GM21381 (cell line): ENCODE results near the gene IL6ST.
"Not testable (repeated sequence)": the region's sequence is repeated elsewhere in the genome, so short reads cannot be mapped to it uniquely, and the experiment has no call there.

Source experiments
- ATAC-seq: cut with Tn5 transposase; IDR thresholded peaks from one replicate; pipeline ENCODE4 v1.9.1; 2021; ENCODE audit warnings: mild to moderate bottlenecking, moderate library complexity; ENCODE audit not compliant: unreplicated experiment

IL6ST gene

GRCh38 chr5:56006094-56006493 is 11.3 kb upstream of the IL6ST start:
- no peak for ATAC-seq

- ATAC-seq, result no peak
These were observed 10.1 kb upstream of the IL6ST start for GRCh38 chr5:56004874-56005273.

- ATAC-seq, result no peak
These were observed 8.9 kb upstream of the IL6ST start for GRCh38 chr5:56003679-56004078.

- no peak for ATAC-seq
These were observed 8.4 kb upstream of the IL6ST start for GRCh38 chr5:56003179-56003578.

DNA sequence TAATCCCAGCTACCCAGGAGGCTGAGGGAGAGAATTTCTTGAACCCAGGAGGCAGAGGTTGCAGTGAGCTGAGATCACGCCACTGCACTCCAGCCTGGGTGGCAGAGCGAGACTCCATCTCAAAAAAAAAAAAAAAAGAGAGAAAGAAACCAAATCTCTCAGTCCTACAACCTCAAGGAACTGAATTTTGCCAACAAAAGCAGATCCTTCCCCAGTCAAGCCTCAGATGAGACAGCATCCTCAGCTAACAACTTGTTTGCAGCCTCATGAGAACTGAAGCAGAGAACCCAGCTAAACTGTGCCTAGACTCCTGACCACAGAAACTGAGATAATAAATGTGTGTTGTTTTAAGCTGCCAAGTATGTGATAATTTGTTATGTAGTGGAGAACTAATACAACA is 7.5 kb upstream of the IL6ST start:
- no peak for ATAC-seq

DNA sequence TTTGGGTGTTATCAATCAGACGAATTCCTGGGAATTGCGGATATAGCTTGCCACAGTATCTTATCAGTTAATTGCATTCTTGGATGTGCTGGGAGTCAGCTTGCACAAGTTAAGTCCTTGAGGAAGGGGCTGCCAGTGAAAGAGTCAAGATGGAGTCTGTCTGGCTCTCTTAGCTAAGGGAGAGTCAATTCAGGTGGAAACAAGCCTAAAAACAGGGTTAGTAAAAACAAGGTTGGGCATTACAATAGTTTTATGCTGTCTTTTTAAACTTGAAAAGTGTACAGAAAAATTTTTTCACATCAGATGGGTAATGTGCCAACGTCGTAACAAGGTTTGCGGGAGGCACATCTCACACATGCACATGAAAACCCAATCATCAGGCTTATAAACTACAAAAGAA is 5.5 kb upstream of the IL6ST start:
- not testable (repeated sequence) for ATAC-seq

GRCh38 chr5:55998966-55999365 is 4.2 kb upstream of the IL6ST start:
- ATAC-seq, result no peak

DNA sequence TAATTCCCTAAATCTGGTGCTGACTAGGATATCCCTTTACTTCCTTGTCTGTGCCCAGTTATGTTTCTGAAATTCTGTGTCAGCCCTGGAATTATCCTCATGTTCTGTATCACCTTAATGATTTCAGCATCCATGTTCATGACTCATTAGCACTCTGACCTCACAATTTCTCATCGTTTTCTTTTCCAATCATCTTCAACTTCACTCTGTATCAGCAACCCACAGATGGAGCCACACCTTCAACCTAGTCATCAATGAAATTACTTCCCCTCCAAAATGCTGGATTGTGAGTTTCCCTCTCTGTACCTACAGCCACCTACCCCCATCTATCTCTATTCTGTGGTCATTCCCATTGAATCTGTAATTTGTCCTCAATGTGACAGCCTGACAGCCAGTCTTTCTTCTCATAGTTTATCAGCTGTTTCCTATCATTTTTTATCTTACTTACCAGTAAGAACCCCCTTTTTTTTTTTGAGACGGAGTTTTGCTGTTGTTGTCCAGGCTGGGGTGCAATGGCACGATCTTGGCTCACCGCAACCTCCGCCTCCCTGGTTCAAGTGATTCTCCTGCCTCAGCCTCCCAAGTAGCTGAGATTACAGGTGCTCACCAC is 3.1 kb upstream of the IL6ST start:
- no peak for ATAC-seq

- peak; percentile 95 for ATAC-seq
These were observed 493 bp upstream of the IL6ST start for GRCh38 chr5:55994998-55995914.

- no peak for ATAC-seq
These were observed 850 bp downstream of the IL6ST start for GRCh38 chr5:55993731-55994494.

DNA sequence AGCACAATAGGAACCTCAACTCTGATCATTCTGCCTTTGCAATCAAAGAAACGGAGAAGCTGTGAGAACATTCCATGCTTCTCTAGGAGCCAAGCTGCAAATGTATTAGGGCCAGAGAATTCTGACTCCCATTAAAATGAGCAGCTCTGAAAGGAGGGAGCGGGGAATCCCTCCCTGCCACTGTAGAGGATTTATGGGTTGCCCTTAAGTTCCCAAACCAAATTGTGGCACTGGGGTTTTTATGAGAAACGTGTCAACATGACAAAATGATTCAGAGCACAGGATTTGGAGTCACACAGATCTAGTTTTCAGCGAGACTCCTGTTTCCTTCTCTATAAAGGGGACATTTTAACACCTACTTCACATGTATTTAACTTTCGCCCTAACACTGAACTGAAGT is 1.8 kb downstream of the IL6ST start:
- ATAC-seq, result no peak

- ATAC-seq, result no peak
These were observed 2.8 kb downstream of the IL6ST start for GRCh38 chr5:55991768-55992486.

- not testable (repeated sequence) for ATAC-seq
These were observed 3.9 kb downstream of the IL6ST start for GRCh38 chr5:55990895-55991294.

GRCh38 chr5:55989860-55990259 is 4.9 kb downstream of the IL6ST start:
- ATAC-seq, result no peak

DNA sequence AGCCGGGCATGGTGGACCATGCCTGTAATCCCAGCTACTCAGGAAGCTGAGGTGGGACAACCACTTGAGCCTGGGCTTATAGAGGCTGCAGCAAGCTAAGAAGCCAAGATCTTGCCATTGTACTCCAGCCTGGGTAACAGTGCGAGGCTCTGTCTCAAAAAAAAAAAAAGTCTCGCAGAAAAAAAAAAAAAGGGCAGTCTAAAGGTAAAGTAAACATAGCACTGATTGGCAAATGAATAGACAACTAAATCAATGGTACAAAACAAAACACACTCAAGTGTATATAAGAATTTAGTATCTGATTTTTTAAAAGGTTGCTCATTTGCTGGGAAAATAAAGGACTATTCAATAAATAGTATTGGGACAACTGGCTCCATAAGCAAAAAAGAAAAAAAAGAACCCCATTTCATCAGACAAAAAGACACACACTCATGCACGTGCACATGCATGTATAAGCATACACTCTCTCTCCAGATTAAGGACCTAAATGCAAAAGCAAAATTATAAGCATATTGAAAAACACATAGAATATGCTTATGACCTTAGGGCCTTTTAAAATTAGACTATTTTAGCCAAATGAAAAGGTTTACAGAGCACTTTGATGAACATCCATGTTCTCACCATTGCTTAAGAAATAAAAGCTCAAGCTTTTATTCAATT is 5.7 kb downstream of the IL6ST start:
- ATAC-seq, result no peak

GRCh38 chr5:55988428-55988827 is 6.3 kb downstream of the IL6ST start:
- not testable (repeated sequence) for ATAC-seq

DNA sequence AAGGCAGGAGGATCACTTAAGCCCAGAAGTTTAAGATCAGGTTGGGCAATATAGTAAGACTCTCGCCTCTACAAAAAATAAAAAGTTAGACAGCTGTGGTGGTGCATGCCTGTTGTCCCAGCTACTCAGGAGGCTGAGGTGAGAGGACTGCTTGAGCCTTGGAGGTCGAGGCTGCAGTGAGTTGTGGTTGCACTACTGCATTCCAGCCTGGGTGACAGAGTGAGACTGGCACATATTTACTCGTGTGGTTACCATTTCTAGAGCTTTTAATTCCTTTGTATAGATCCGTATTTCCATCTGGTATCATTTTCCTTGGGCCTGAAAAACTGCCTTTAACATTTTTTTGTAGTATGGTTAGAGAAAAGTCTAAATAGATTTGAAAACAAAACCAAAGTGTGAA is 7.8 kb downstream of the IL6ST start:
- ATAC-seq, result no peak

- no peak for ATAC-seq
These were observed 9.6 kb downstream of the IL6ST start for GRCh38 chr5:55985181-55985580.

- ATAC-seq, result no peak
These were observed 10.8 kb downstream of the IL6ST start for GRCh38 chr5:55983986-55984385.

GRCh38 chr5:55982957-55983381 is 11.8 kb downstream of the IL6ST start:
- ATAC-seq, result no peak
